Stimulated activated CD8-positive, alpha-beta memory T cell treated with anti-CD3 and anti-CD28 coated beads, Interleukin-12 subunit alpha, Interleukin-12 subunit beta, amount 100 ng/mL, for 24 hours (primary cell): Measurements from ENCODE around the gene GPR152.
A peak's percentile ranks its signal among the peaks of the same experiment; 100 is the strongest.
"Not testable (repeated sequence)": the region's sequence is repeated elsewhere in the genome, so short reads cannot be mapped to it uniquely, and the experiment has no call there.

ENCODE experiments used
- DNase-seq: peaks from one replicate; pipeline ENCODE4 v3.0.0-alpha.2; 2020; ENCODE audit errors: extremely low read depth

Gene GPR152

DNA sequence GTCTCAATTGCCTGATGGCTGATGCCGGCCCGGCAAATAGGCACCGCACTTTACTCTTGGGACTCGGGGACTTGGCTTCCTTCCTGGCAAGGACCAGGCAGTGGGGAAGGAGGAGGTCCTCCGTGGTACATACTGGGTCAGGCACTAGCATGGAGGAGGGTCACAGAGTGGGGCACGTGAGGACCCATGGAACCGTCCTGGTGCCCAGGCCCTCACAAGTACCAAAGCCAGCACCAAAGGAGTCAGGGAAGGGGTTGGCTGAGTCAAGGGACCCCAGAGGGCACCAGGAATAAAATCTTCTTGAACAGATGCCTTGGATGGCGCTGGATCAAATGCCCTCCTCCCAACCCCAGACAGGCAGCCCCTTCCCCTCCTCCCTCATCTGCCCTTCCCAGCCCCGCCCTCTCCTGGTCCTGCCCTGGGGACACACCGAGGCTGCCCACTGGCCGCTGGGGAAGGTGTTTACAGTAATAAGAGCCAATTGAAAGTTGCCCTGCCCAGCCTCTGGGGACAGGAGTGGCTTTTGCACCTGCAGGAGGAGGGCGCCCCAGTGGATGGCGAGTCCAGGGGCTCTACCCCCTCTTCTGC is 42.7 kb downstream of the GPR152 start:
- DNase-seq: no peak

DNA sequence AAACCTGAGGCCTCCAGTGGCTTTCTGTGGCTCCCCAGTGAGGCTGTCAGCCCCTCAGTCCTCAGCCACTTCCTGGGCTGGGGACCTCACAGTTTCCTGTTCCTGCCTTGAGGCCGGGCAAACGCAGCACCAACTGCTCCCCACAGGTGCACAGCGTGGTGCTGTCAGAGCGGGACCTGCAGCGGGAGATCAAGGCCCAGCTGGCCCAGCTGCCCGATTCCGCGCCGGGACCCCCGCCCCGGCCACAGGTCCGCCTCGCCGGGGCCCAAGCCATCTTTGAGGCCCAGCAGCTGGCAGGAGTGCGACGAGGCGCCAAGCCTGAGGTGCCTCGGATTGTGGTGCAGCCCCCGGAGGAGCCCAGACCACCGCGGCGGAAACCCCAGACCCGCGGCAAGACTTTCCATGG is 43.3 kb downstream of the GPR152 start:
- DNase-seq: peak; percentile 39

DNA sequence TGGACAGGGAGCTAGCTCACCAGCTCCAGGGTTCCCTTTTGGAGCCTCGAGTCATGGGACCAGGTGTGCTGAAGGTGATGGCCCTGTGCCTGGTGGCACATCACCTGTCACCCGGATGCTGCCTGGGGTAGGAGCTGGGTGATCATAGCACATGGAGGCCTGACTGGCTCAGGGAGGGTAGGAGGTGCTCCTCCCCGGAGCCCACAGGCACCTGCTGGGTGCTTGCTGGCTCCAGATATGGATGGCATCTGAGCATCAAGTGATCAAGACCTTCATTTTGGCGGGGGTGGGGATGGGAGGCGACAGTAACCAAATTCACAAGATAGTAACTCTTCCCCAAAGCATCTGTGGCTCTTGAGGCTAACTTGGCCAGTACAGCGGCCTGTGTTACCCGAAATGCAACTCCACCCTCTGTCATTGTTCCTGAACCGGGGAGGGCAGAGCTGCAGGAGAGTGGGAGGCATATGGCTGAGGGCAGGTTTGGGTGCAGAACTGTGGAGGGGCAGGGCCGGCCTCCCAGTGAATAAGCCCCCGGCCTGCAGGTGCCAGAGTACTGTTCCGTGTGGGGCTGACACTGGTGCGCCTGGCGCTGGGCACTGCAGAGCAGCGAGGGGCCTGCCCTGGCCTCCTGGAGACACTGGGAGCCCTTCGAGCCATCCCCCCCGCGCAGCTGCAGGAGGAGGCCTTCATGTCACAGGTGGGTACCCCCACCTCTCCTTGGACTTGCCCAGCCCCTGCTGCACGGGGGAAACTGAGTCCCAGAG is 43.9 kb downstream of the GPR152 start:
- no peak for DNase-seq

DNA sequence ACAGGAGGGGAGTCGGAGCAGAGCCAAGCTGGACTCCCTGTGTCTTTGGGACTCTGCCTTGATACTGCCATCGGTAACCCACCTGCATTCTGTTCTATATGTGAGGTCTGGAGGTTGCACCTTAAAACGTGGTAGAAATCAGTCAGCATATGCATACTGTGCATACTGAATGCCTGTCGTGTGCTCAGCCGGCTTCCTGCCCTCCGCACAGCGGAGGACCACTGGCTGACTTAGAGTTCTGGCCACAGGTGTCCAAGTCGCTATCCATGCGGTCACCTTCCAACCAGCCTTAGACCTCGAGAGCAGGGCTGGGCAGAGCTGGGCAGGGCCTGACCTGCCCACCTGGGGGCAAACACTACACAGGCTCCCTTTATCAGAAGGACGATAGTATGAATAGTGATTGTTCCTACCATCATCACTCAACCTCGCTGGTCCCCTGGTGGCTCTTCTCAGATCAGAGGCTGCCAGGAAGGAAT is 44.8 kb downstream of the GPR152 start:
- no peak for DNase-seq

DNA sequence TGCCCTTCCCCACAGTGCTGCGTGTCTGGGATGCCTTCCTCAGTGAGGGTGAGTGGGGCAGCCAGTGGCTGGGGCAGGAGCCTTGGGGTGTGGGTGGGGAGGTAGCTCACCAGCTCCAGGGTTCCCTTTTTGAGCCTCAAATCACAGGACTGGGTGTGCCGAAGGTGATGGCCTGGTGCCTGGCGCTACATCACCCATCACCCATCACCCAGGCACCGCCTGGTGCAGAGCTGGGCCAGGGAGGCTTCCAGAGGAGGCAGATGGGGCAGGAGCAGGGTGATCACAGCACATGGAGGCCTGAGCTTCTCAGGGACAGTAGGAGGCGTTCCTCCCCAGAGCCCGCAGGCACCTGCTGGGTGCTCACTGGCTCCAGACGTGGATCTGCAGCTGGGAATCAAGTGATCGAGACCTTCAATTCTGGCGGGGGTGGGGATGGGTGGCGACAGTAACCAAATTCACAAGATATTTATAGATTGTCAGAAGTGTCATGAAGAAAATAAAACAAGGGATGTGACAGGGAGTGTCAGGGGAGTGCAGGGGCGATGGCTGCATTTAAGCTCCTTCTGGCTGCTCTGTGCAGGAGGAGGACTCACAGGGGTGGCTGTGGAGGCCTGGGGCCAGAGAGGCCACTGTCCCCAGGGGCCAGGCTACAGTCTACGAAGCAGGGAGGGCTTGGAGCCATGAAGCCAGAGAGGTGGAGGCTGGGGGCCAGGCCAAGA is 45.4 kb downstream of the GPR152 start:
- DNase-seq: no peak

DNA sequence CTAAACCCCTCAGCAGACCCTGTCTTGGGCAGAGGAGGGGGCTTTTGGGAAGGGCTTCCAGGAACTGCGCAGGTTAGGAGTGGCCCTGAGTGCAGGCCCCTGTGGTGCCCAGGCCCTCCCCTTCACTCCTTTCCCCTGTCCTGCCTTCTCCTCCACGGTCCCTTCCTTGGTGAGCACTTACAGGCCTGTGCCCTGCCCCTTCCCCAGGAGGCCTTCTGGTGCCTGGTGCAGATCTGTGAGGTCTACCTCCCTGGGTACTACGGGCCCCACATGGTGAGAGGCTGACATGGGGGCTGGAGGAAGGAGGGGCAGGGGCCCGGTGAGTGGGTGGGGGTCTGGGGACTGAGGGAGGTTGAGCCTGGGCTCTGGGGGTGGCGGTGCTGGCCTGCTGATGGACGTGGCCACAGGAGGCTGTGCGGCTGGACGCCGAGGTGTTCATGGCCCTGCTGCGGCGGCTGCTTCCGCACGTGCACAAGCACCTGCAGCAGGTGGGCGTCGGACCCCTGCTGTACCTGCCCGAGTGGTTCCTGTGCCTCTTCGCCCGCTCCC is 46.0 kb downstream of the GPR152 start:
- no peak for DNase-seq

DNA sequence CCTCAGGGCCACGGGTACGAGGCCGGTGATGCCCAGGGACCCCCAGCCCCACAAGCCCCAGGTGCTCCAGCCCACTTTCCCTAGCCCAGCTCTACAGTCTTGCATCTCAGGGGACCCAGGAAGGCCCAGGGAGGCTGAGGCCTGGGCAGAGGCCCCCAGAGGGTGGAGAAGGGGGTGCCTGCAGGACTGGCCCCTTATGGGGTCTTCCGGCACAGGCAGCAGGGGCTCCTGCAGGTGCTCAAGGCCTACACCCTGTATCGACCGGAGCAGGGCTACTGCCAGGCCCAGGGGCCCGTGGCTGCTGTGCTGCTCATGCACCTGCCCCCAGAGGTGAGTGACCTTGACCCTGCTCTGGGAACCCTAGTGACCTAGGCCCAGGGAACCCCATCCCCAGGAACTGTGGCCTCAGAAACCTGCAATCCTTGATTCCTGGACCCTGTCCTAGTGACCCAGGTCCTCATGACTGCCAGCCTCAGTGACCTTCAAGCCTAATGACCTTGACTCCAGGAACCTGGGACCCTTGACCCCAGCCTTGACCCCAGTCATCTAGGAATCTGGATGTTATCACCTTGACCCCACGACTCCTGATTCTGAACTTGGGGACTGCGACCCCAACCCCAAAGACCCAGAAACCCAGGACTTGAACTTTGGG is 46.7 kb downstream of the GPR152 start:
- DNase-seq: no peak

DNA sequence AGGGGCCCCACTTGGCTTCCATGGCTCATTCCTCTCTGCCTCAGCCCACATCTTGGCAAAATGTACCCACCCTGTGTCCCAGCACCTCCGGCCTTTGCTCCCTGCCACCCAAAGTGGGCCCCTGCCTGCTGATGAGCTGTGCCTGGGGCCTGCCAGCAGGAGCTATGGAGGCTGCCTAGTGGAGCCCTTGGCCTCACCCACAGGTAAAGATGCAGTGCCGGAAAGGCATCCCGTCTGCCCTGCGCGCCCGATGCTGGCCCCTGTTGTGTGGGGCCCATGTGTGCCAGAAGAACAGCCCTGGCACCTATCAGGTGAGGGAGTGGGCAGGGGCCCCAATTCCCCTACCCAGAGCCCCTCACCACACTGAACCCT is 47.3 kb downstream of the GPR152 start:
- DNase-seq: no peak

DNA sequence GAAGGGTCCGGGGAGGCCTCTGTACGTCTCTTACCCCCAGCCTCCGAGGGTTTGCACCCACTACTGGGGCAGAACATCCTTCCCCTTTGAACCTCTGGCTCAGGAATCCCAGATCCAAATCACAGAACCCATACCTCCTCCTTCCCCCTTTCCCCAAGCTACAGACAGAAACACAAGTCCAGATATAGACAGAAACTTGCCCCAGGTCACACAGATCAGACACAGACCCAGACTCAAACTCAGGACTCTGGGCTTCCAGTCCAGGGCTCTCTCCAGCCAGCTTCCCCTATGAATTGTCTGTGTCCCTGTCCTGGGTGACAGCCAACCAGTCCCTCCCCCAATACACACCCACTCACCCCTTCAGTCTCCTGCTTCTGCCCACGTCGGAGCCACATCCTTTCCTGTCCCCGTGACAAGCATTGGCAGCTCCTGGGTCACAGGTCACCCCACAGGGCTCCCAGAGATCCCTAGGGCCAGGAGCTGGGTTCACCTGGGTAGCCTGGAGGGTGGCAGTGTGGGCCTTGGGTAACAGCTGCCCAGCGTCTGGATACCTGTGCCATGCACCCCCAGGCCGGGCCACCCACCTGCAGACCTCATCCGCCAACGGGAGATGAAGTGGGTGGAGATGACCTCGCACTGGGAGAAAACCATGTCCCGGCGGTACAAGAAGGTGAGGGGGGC is 47.9 kb downstream of the GPR152 start:
- DNase-seq: no peak

DNA sequence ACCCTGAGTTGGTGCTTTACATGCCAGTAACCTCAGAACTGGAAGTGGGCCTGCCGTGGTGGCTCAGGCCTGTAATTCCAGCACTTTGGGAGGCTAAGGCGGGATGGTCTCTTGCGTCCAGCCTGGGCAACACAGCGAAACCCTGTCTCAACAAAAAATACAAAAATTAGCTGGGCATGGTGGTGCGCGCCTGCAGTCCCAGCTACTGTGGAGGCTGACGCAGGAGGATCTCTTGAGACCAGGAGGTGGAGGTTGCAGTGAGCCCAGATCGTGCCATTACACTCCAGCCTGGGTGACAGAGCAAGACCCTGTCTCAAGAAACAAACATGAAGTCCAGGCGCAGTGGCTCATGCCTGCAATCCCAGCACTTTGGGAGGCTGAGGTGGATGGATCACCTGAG is 49.4 kb downstream of the GPR152 start:
- not testable (repeated sequence) for DNase-seq

DNA sequence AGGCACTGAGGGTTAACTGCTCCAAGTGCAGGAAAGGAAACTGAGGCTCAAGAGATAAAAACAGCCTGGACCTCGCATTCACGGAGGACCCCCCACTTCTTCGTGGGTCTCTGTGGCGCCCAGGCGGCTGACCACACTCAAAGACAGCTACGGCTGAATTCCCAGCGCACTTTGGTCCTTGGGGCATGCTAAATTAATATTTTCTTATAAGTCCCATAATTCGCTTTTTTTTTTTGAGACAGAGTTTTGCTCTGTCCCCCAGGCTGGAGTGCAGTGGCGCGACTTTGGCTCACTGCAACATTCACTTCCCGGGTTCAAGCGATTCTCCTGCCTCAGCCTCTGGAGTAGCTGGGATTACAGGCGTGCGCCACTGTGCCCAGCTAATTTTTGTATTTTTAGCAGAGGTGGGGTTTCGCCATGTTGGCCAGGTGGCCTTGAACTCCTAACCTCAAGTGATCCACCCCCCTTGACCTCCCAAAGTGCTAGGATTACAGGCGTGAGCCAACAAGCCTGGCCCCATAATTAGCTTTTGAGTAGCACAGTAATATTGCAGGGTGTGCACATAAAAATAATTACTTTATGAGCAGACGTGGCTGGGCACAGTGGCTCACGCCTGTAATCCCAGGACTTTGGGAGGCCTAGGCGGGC is 50.2 kb downstream of the GPR152 start:
- DNase-seq: not testable (repeated sequence)

DNA sequence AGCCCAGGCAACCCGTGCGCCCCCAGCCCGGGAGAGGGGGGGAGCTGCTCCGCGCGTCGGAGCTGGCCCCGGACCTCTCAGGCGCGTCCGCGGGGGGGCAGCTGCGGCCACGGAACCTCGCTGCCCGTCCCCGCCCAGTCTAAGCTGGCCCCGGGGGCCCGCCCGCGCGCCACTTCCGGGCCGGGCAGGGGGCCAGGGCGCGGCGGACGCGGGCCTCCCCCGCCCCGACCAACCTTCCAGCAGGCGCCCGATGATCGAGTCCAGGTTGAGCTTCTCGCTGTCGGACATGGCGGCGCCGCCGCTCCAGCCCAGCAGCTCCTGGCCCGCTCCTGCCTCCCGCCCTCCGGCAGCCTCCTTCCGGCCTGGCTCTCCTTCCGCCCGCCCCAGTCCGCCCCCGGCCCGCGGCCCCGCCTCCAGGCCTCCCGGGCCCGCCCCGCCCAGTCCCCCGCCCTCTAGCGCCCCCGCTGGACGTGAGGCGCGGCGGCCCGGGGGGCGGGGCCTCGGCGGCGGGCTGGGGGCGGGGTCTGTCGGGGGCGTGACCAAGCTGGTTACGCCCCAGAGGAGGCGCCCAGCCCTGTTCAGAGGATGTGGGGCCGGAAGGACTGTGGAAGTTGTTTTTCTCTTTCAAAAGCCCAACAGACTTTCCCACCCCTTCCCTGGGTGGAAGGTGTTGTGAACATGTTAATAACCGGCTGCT is 50.9 kb downstream of the GPR152 start, which contains the start of gene PPP1CA:
Gene PPP1CA, minus strand, starts transcription at position 364 of the 697 bp plus-strand sequence. Its CDS starts 76 bp downstream, at position 288.
- peak; percentile 75 for DNase-seq
